CD4-positive, alpha-beta T cell treated with Interleukin-6 at 100 ng/mL for 8 hours (primary cell): ENCODE data around the gene QSOX1.

Experiments
- DNase-seq: peaks from one replicate; pipeline ENCODE4 v3.0.0-alpha.2; 2020; ENCODE audit warnings: mixed read lengths, low spot score

The QSOX1 gene

GRCh38 chr1:180169640-180170195, 15.0 kb downstream of the QSOX1 start:
- no peak for DNase-seq

- DNase-seq: no peak
These were observed 16.0 kb downstream of the QSOX1 start for GRCh38 chr1:180170546-180171151.

GRCh38 chr1:180171691-180172090, 17.0 kb downstream of the QSOX1 start:
- no peak for DNase-seq

- DNase-seq: no peak
These were observed 18.8 kb downstream of the QSOX1 start for GRCh38 chr1:180173451-180173850.

GRCh38 chr1:180173952-180174351, 19.3 kb downstream of the QSOX1 start:
- DNase-seq: no peak

GRCh38 chr1:180175291-180175690, 20.6 kb downstream of the QSOX1 start:
- DNase-seq: no peak

GRCh38 chr1:180175806-180176205, 21.1 kb downstream of the QSOX1 start:
- no peak for DNase-seq

- DNase-seq: no peak
These were observed 22.3 kb downstream of the QSOX1 start for GRCh38 chr1:180176965-180177364.

GRCh38 chr1:180177931-180178330, 23.3 kb downstream of the QSOX1 start:
- no peak for DNase-seq

GRCh38 chr1:180178511-180179161, 24.0 kb downstream of the QSOX1 start:
- DNase-seq: peak; percentile 50

- DNase-seq: no peak
These were observed 24.7 kb downstream of the QSOX1 start for GRCh38 chr1:180179162-180179957.

GRCh38 chr1:180181048-180181447, 26.4 kb downstream of the QSOX1 start:
- no peak for DNase-seq

- DNase-seq: no peak
These were observed 27.4 kb downstream of the QSOX1 start for GRCh38 chr1:180181996-180182642.

- DNase-seq: no peak
These were observed 28.1 kb downstream of the QSOX1 start for GRCh38 chr1:180182643-180183311.

- no peak for DNase-seq
These were observed 28.8 kb downstream of the QSOX1 start for GRCh38 chr1:180183426-180183825.

GRCh38 chr1:180184041-180184440, 29.4 kb downstream of the QSOX1 start:
- DNase-seq: no peak

- no peak for DNase-seq
These were observed 30.6 kb downstream of the QSOX1 start for GRCh38 chr1:180185281-180185680.

- DNase-seq: no peak
These were observed 31.4 kb downstream of the QSOX1 start for GRCh38 chr1:180185971-180186645.

GRCh38 chr1:180186831-180187230, 32.2 kb downstream of the QSOX1 start:
- DNase-seq: no peak

GRCh38 chr1:180187626-180188025, 33.0 kb downstream of the QSOX1 start:
- DNase-seq: no peak

- DNase-seq: no peak
These were observed 33.4 kb downstream of the QSOX1 start for GRCh38 chr1:180188091-180188506.
